H1 (cell line): Measurements from ENCODE around the gene TMEM169.

Experiments
- CHD2 ChIP-seq: IDR thresholded peaks from 2 replicates; pipeline ENCODE4 v1.6.1; 2012; ENCODE audit warnings: low read length, improper control_type of control experiment
- CREB1 ChIP-seq: IDR thresholded peaks from 2 replicates; pipeline ENCODE4 v1.6.1; 2012; ENCODE audit warnings: inconsistent platforms
- EZH2 ChIP-seq: fragments of 200-600 bp; sonication (generic); IDR thresholded peaks from 2 replicates; pipeline ENCODE4 v1.7.1; 2012; ENCODE audit warnings: low read depth, mild to moderate bottlenecking, moderate library complexity, low read length, inconsistent platforms; ENCODE audit not compliant: severe bottlenecking
- GABPA ChIP-seq: IDR thresholded peaks from 2 replicates; pipeline ENCODE4 v1.6.1; 2011; ENCODE audit warnings: mild to moderate bottlenecking, low read length, moderate library complexity, borderline replicate concordance; ENCODE audit not compliant: insufficient read depth
- HDAC2 ChIP-seq, 2 experiments: fragments of 300-600 bp in 1 of 2; sonication (generic) in 1 of 2; IDR thresholded peaks; 2 replicates each; pipeline ENCODE4 v1.6.1; 2011 to 2012; ENCODE audit warnings: low read depth in 2 of 2, low read length in 2 of 2, mild to moderate bottlenecking in 2 of 2, moderate library complexity in 2 of 2, borderline replicate concordance in 1 of 2, inconsistent platforms in 1 of 2
- JUN ChIP-seq: IDR thresholded peaks from 2 replicates; pipeline ENCODE4 v1.6.1; 2011; ENCODE audit warnings: low read depth, mild to moderate bottlenecking, improper control_type of control experiment, low read length
- JUND ChIP-seq: IDR thresholded peaks from 2 replicates; pipeline ENCODE4 v1.6.1; 2011; ENCODE audit warnings: mild to moderate bottlenecking, improper control_type of control experiment, low read length
- KDM1A ChIP-seq: fragments of 200-600, 300-600 bp; sonication (generic); IDR thresholded peaks from 2 replicates; pipeline ENCODE4 v1.7.1; 2016; ENCODE audit warnings: mild to moderate bottlenecking, low read length, borderline replicate concordance
- POLR2AphosphoS5 ChIP-seq: IDR thresholded peaks from 2 replicates; pipeline ENCODE4 v1.6.1; 2011; ENCODE audit warnings: low read depth, low read length
- TEAD4 ChIP-seq: IDR thresholded peaks from 2 replicates; pipeline ENCODE4 v1.6.1; 2012; ENCODE audit warnings: low read depth, low read length, inconsistent platforms, mixed read lengths
- USF2 ChIP-seq: IDR thresholded peaks from 2 replicates; pipeline ENCODE4 v1.6.1; 2011; ENCODE audit warnings: low read length, improper control_type of control experiment
- TF ChIP-seq, protein P1 (sequence below), 3 experiments: IDR thresholded peaks; 1 replicate in 2 of 3; 2 replicates in 1 of 3; pipeline versions ENCODE4 v1.5.1 to v1.6.1; 2011; ENCODE audit warnings: low read length in 3 of 3, mild to moderate bottlenecking in 3 of 3, inconsistent platforms in 2 of 3, low read depth in 1 of 3, moderate library complexity in 1 of 3; ENCODE audit not compliant: insufficient read depth in 1 of 3; ENCODE audit errors: control extremely low read depth in 1 of 3
- TF ChIP-seq, protein P2 (sequence below): IDR thresholded peaks from 2 replicates; pipeline ENCODE4 v1.6.1; 2011; ENCODE audit warnings: low read depth, mild to moderate bottlenecking, low read length; ENCODE audit not compliant: insufficient read depth

- TF ChIP-seq USF2 (no peak), GABPA (no peak), HDAC2 (IDR thresholded peaks at IDR 0.05; ENCODE audit: borderline replicate concordance in 1 of 2, low read depth in 2 of 2, low read length in 2 of 2) (no peak), TEAD4 (no peak), CHD2 (no peak), CREB1 (no peak), EZH2 (no peak), POLR2AphosphoS5 (no peak), JUN (no peak), KDM1A (peak; percentile 34; the same call in 1 of the 2 replicates), JUND (no peak)
- TF ChIP-seq, protein P1, sequence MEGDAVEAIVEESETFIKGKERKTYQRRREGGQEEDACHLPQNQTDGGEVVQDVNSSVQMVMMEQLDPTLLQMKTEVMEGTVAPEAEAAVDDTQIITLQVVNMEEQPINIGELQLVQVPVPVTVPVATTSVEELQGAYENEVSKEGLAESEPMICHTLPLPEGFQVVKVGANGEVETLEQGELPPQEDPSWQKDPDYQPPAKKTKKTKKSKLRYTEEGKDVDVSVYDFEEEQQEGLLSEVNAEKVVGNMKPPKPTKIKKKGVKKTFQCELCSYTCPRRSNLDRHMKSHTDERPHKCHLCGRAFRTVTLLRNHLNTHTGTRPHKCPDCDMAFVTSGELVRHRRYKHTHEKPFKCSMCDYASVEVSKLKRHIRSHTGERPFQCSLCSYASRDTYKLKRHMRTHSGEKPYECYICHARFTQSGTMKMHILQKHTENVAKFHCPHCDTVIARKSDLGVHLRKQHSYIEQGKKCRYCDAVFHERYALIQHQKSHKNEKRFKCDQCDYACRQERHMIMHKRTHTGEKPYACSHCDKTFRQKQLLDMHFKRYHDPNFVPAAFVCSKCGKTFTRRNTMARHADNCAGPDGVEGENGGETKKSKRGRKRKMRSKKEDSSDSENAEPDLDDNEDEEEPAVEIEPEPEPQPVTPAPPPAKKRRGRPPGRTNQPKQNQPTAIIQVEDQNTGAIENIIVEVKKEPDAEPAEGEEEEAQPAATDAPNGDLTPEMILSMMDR (IDR thresholded peaks at IDR 0.05; ENCODE audit: control extremely low read depth in 1 of 3, insufficient read depth in 1 of 3, low read depth in 1 of 3, low read length in 3 of 3), result peak in 1 of 3 experiments; percentile 16; a peak in 1 of 4 replicates
- TF ChIP-seq, protein P2, sequence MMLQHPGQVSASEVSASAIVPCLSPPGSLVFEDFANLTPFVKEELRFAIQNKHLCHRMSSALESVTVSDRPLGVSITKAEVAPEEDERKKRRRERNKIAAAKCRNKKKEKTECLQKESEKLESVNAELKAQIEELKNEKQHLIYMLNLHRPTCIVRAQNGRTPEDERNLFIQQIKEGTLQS, result no peak
These were observed 22.4 kb upstream of the TMEM169 start for GRCh38 chr2:216059233-216059834.
